22Rv1 (cell line): ENCODE results near the gene ZNF789.

ENCODE experiments used
- CTCF ChIP-seq: fragments of 450-650 bp; IDR thresholded peaks from 2 replicates; pipeline ENCODE4 v1.5.1; 2017; ENCODE audit warnings: mild to moderate bottlenecking
- ZFX ChIP-seq: fragments of 450-650 bp; IDR thresholded peaks from 2 replicates; pipeline ENCODE4 v1.6.1; 2017; ENCODE audit warnings: antibody characterized with exemption, borderline replicate concordance

- TF ChIP-seq CTCF = no peak
- TF ChIP-seq ZFX = no peak
These were observed 3.4 kb downstream of the ZNF789 start for GRCh38 chr7:99476107-99476506.
